HepG2 (cell line): ENCODE measurements around the gene RPL11. TPM values are rescaled to one million over a fixed set of nuclear protein-coding genes. Genes with fewer than 3 reads are reported as not detected.
A peak's percentile ranks its signal among the peaks of the same experiment; 100 is the strongest.

Source experiments
- AGO2 ChIP-seq: fragments of 200-400 bp; formaldehyde crosslinking; optimal IDR thresholded peaks from 2 replicates; pipeline ENCODE3; 2017; ENCODE audit warnings: mild to moderate bottlenecking, low read depth, low read length, moderate library complexity
- ARNTL ChIP-seq: sonication (generic); formaldehyde crosslinking; IDR thresholded peaks from 2 replicates; pipeline ENCODE4 v1.4.0; 2020; ENCODE audit warnings: mild to moderate bottlenecking, missing genetic modification reagents
- BCL6 ChIP-seq: IDR thresholded peaks from 2 replicates; pipeline ENCODE4 v1.6.1; 2016; ENCODE audit warnings: missing genetic modification reagents, missing compliant biosample characterization
- CEBPB ChIP-seq: IDR thresholded peaks from 2 replicates; pipeline ENCODE4 v1.6.1; 2011; ENCODE audit warnings: low read depth, low read length, improper control_type of control experiment, borderline replicate concordance
- FOXK1 ChIP-seq: sonication (generic); formaldehyde crosslinking; IDR thresholded peaks from 2 replicates; pipeline ENCODE4 v1.4.0; 2020; ENCODE audit warnings: low read depth, missing genetic modification reagents, borderline replicate concordance
- KAT8 ChIP-seq: IDR thresholded peaks from 2 replicates; pipeline ENCODE4 v1.6.1; 2016; ENCODE audit warnings: missing genetic modification reagents, missing compliant biosample characterization
- KDM4B ChIP-seq: sonication (generic); formaldehyde crosslinking; IDR thresholded peaks from 2 replicates; pipeline ENCODE4 v1.4.0; 2020; ENCODE audit warnings: missing genetic modification reagents
- KLF16 ChIP-seq, 2 experiments: sonication (generic) in 1 of 2; formaldehyde crosslinking in 1 of 2; IDR thresholded peaks; 2 replicates each; pipeline versions ENCODE4 v1.6.1 to v1.8.0; 2016 to 2023; ENCODE audit warnings: missing genetic modification reagents in 2 of 2, missing compliant biosample characterization in 1 of 2
- MNT ChIP-seq: fragments of 450-650 bp; IDR thresholded peaks from 2 replicates; pipeline ENCODE4 v1.6.1; 2016
- MXD4 ChIP-seq: IDR thresholded peaks from 2 replicates; pipeline ENCODE4 v1.6.1; 2016; ENCODE audit warnings: mild to moderate bottlenecking, missing biosample characterization, missing genetic modification reagents
- NCOA2 ChIP-seq: sonication (generic); formaldehyde crosslinking; IDR thresholded peaks from 2 replicates; pipeline ENCODE4 v1.8.0; 2022; ENCODE audit warnings: inconsistent platforms
- PITX1 ChIP-seq: sonication (generic); formaldehyde crosslinking; IDR thresholded peaks from 2 replicates; pipeline ENCODE4 v1.5.1; 2020; ENCODE audit warnings: mild to moderate bottlenecking, missing genetic modification reagents
- RERE ChIP-seq: IDR thresholded peaks from 2 replicates; pipeline ENCODE4 v1.6.1; 2016; ENCODE audit warnings: low read depth, missing genetic modification reagents, missing compliant biosample characterization
- TCF7 ChIP-seq: sonication (generic); IDR thresholded peaks from 2 replicates; pipeline ENCODE4 v1.6.1; 2016; ENCODE audit warnings: antibody characterized with exemption, low read depth
- TFDP2 ChIP-seq: sonication (generic); formaldehyde crosslinking; IDR thresholded peaks from 2 replicates; pipeline ENCODE4 v1.4.0; 2020; ENCODE audit warnings: missing genetic modification reagents
- ZNF12 ChIP-seq: sonication (generic); formaldehyde crosslinking; IDR thresholded peaks from 2 replicates; pipeline ENCODE4 v1.5.0; 2020; ENCODE audit warnings: missing genetic modification reagents
- ZNF232 ChIP-seq: sonication (generic); formaldehyde crosslinking; IDR thresholded peaks from 2 replicates; pipeline ENCODE4 v1.4.0; 2020; ENCODE audit warnings: missing genetic modification reagents, borderline replicate concordance
- ZNF264 ChIP-seq: sonication (generic); formaldehyde crosslinking; IDR thresholded peaks from 2 replicates; pipeline ENCODE4 v1.4.0; 2020; ENCODE audit warnings: missing genetic modification reagents
- ZNF329 ChIP-seq: sonication (generic); formaldehyde crosslinking; IDR thresholded peaks from 2 replicates; pipeline ENCODE4 v1.9.0; 2021; ENCODE audit warnings: low read depth, mild to moderate bottlenecking, missing genetic modification reagents
- ZNF331 ChIP-seq: sonication (generic); formaldehyde crosslinking; IDR thresholded peaks from 2 replicates; pipeline ENCODE4 v1.4.0; 2020; ENCODE audit warnings: missing genetic modification reagents
- ZNF350 ChIP-seq: sonication (generic); formaldehyde crosslinking; IDR thresholded peaks from 2 replicates; pipeline ENCODE4 v1.4.0; 2020; ENCODE audit warnings: mild to moderate bottlenecking, low read depth, missing genetic modification reagents, borderline replicate concordance
- ZNF562 ChIP-seq: sonication (generic); formaldehyde crosslinking; IDR thresholded peaks from 2 replicates; pipeline ENCODE4 v1.8.0; 2022; ENCODE audit warnings: missing genetic modification reagents, borderline replicate concordance
- ZNF644 ChIP-seq: IDR thresholded peaks from 2 replicates; pipeline ENCODE4 v1.6.1; 2016; ENCODE audit warnings: low read depth
- ZSCAN9 ChIP-seq: IDR thresholded peaks from 2 replicates; pipeline ENCODE4 v1.6.1; 2016; ENCODE audit warnings: borderline replicate concordance
- polyA plus RNA-seq, 8 experiments: library from polyadenylated mRNA; depleted of rRNA in 3 of 8; stranded (reverse) in 7 of 8; unstranded in 1 of 8; fragments of >200 nt; fragmentation: Illumina TruSeq in 4 of 8; extraction: Trizol in 4 of 8; gene quantifications; 2 replicates each; pipeline versions ENCODE4 v1.2.1 to v1.2.3, GENCODE V29; 2011 to 2016; ENCODE audit warnings: low read depth in 4 of 8, missing spikeins in 1 of 8, mixed read lengths in 1 of 8; ENCODE audit not compliant: insufficient read depth in 1 of 8
- total RNA-seq, 5 experiments: library from RNA; depleted of rRNA; stranded (reverse); fragments of >200 nt; fragmentation: Illumina TruSeq; extraction: Trizol; gene quantifications; 2 replicates each; pipeline ENCODE4 v1.2.3, GENCODE V29; 2016; ENCODE audit warnings: low read depth in 1 of 5

The RPL11 gene
- total and polyA plus RNA-seq, 2 of the 13 experiments (the other 11 are each of a cell fraction or from before 2014, with no cell fraction given): 1,682 to 2,010 TPM

GRCh38 chr1:23727362-23727811, 35.8 kb downstream of the RPL11 start (continued):
- TF ChIP-seq ZNF562: no peak
- TF ChIP-seq CEBPB: peak; percentile 93
- peak; percentile 28; the same call in 1 of the 2 replicates for TF ChIP-seq ZNF232
- TF ChIP-seq RERE (CRISPR knock-in tag): 0 out of 2 replicates have a peak, but pooled peaks have one; percentile 20
- 0 out of 2 replicates have a peak, but pooled peaks have one; percentile 54 for TF ChIP-seq PITX1
- no peak for TF ChIP-seq AGO2
- peak; percentile 37; the same call in 1 of the 2 replicates for TF ChIP-seq ZNF331 (CRISPR knock-in tag)
- peak; percentile 61; the same call in 1 of the 2 replicates for TF ChIP-seq KAT8 (CRISPR knock-in tag)
- TF ChIP-seq BCL6 (CRISPR knock-in tag): peak; percentile 79
- TF ChIP-seq TFDP2 (CRISPR knock-in tag): 0 out of 2 replicates have a peak, but pooled peaks have one; percentile 20
- peak; percentile 53; the same call in 1 of the 2 replicates for TF ChIP-seq ZSCAN9 (CRISPR knock-in tag)
- peak; percentile 53 for TF ChIP-seq NCOA2 (CRISPR knock-in tag)
- 0 out of 2 replicates have a peak, but pooled peaks have one; percentile 24 for TF ChIP-seq TCF7
- TF ChIP-seq ZNF350 (CRISPR knock-in tag): peak; percentile 47; the same call in 1 of the 2 replicates
- peak; percentile 69 for TF ChIP-seq ARNTL (CRISPR knock-in tag)
- TF ChIP-seq ZNF644 (CRISPR knock-in tag): peak; percentile 57; the same call in 1 of the 2 replicates
- peak; percentile 44; the same call in 1 of the 2 replicates for TF ChIP-seq KDM4B (CRISPR knock-in tag)
- no peak for TF ChIP-seq ZNF264
- peak in 1 of 2 experiments; percentile 79; a peak in 2 of 4 replicates for TF ChIP-seq KLF16 (CRISPR knock-in tag; IDR thresholded peaks at IDR 0.05)
- peak; percentile 71; the same call in 1 of the 2 replicates for TF ChIP-seq ZNF329
- peak; percentile 64; the same call in 1 of the 2 replicates for TF ChIP-seq FOXK1 (CRISPR knock-in tag)
- peak; percentile 60; the same call in 1 of the 2 replicates for TF ChIP-seq ZNF12
- peak; percentile 71; the same call in 1 of the 2 replicates for TF ChIP-seq MXD4
- TF ChIP-seq MNT: peak; percentile 77
